A549 treated with Mapracorat at 1 μM for 4 hours (cell line): ENCODE results near the gene REELD1. TPM values are rescaled to one million over a fixed set of nuclear protein-coding genes. Genes with fewer than 3 reads are reported as not detected.

Source experiments
- total RNA-seq: library from RNA; stranded (reverse); fragments of 200-300 nt; extraction: Qiagen RNA extraction; gene quantifications from 5 replicates; pipeline ENCODE4 v1.2.3, GENCODE V29; 2022

REELD1 gene
- total RNA-seq, result not detected in 5 replicates

GRCh38 chr4:146214238-146214637 is at the start of gene REELD1:
REELD1 (plus strand) TSS chr4:146214538; CDS start chr4:146216953, 2,415 bp downstream.

GRCh38 chr4:146175541-146176453 is 38.5 kb upstream of the REELD1 start, which contains the start of gene LSM6:
LSM6 (plus strand) TSS chr4:146175718; CDS start chr4:146182922, 7,204 bp downstream.

Other genes with a start within 250 kb of the REELD1 start
- gene LSM6, start 38.8 kb upstream of the REELD1 start, total RNA-seq, result 28.1 to 45.4 TPM (median 30.2 TPM) in 5 replicates